CD4-positive, alpha-beta T cell treated with Interleukin-15 for 4 hours (primary cell): Measurements from ENCODE around the gene GYS1.
"Not testable (repeated sequence)": the region's sequence is repeated elsewhere in the genome, so short reads cannot be mapped to it uniquely, and the experiment has no call there.

Experiments
- DNase-seq: peaks from one replicate; pipeline ENCODE4 v3.0.0-alpha.2; 2020; ENCODE audit warnings: low spot score

The GYS1 gene

GRCh38 chr19:48993175-48994034, at the start of gene GYS1, which contains the start of gene RUVBL2:
Gene GYS1, minus strand, starts transcription at chr19:48993309. Its CDS starts 197 bp downstream, at chr19:48993112.
Gene RUVBL2, plus strand, starts transcription at chr19:48993887. Its CDS starts 25 bp downstream, at chr19:48993912.
- DNase-seq: peak; percentile 100

- not testable (repeated sequence) for DNase-seq
Observed at GRCh38 chr19:49042666-49043065, 49.6 kb upstream of the GYS1 start.

DNA sequence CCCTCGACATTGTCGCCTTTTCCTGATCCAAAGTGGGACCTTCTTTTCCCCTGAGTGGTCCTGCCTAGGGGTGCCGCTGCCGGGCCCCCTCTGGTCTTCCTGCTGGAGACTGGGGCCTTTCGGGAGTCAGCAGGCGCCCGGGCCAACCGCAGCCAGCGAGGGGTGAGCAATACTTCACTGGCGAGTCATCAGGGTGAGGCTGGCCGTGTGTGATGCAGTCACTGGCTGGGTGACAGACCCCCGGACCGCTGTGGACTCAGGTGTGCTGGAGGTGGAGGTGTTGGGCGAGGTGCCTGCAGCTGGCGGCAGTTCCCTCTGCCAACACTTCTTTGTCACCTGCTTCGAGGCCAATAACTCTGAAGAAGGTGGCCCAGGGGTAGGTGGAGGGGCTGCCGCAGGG, 49.1 kb upstream of the GYS1 start:
- DNase-seq: no peak

- DNase-seq: not testable (repeated sequence)
Observed at GRCh38 chr19:49039736-49040135, 46.6 kb upstream of the GYS1 start.

DNA sequence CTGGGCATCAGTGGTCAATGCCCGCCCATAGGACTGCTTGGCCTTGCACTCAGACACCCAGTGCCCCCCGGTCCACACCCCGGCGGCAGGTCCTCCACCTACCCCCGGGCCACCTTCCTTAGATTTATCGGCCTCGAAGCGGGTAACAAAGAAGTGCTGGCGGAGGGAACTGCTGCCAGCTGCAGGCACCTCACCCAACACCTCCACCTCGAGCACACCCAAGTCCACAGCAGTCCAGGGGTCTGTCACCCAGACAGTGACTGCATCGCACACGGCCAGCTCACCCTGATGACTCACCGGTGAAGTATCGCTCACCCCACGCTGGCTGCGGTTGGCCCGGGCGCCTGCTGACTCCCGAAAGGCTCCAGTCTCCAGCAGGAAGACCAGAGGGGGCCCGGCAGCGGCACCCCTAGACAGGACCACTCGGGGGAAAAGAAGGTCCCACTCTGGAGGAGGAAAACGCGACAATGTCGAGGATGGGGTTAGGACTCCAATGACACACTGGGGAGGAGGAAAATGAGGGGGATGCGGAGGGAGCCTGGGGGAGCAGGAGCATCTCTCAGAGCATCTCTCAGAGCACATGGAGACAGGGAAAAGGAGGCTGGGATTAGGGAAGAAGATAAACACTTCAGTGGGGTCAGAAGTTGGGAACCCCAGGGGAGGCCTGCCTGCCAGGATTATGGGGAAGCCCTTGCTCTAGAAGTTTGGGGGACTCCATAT, 45.6 kb upstream of the GYS1 start:
- DNase-seq: not testable (repeated sequence)

DNA sequence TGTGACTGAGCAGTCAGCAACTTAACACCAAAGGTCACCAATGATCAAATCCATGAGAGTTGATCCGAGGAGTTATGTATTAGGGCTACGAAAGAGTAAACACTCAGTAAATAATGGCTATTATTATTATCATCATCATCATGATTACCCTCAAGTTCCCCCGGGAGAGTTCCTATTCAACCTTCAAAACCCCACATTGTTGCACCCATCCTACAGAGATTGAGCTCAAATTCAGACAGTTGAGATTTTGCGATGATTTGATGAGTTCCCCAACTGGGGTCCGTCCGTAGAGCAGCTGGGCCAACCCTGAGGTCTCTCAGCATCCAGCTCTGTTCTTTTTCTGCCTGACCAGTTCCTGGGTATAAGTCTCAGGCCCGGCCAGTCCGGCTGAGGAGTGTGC, 45.0 kb upstream of the GYS1 start:
- not testable (repeated sequence) for DNase-seq

DNA sequence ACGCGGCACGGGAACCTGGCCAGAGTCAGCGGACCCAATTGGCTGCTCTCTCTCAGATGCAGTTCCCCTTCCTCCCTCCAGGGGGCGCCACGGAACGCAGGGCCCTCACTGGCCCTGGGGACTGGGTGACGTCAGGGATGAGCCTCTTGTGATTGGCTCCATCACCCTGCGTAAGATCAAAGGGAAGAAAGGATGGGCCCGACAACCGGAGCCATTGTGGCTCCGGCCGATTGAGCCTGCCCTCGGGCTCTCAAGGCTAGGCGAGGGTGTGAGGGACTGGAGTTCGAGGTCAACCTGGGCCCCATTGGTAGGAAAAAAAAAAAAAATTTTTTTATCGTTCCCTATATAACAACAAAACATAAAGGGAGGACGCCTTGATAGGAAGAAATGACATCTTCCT, 43.7 kb upstream of the GYS1 start, which contains the start of gene CGB1:
TSS of gene CGB1 (minus strand) at position 81 of the 400 bp plus-strand sequence. CDS start 184 bp downstream, outside the sequence.
- DNase-seq: not testable (repeated sequence)

GRCh38 chr19:49031642-49032301, 38.7 kb upstream of the GYS1 start, which contains the start of gene CGB2:
Gene CGB2, plus strand, starts transcription at chr19:49031890. Its CDS starts 206 bp downstream, at chr19:49032096.
- peak; percentile 42 for DNase-seq

DNA sequence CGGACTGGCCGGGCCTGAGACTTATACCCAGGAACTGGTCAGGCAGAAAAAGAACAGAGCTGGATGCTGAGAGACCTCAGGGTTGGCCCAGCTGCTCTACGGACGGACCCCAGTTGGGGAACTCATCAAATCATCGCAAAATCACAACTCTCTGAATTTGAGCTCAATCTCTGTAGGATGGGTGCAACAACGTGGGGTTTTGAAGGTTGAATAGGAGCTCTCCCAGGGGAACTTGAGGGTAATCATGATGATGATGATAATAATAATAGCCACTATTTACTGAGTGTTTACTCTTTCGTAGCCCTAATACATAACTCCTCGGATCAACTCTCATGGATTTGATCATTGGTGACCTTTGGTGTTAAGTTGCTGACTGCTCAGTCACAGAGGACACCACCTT, 37.2 kb upstream of the GYS1 start:
- not testable (repeated sequence) for DNase-seq

DNA sequence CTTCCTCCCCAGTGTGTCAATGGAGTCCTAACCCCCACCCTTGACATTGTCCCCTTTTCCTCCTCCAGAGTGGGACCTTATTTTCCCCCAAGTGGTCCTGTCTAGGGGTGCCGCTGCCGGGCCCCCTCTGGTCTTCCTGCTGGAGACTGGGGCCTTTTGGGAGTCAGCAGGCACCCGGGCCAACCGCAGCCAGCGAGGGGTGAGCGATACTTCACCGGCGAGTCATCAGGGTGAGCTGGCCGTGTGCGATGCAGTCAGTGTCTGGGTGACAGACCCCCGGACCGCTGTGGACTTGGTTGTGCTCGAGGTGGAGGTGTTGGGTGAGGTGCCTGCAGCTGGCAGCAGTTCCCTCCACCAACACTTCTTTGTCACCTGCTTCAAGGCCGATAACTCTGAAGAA, 36.6 kb upstream of the GYS1 start:
- not testable (repeated sequence) for DNase-seq

DNA sequence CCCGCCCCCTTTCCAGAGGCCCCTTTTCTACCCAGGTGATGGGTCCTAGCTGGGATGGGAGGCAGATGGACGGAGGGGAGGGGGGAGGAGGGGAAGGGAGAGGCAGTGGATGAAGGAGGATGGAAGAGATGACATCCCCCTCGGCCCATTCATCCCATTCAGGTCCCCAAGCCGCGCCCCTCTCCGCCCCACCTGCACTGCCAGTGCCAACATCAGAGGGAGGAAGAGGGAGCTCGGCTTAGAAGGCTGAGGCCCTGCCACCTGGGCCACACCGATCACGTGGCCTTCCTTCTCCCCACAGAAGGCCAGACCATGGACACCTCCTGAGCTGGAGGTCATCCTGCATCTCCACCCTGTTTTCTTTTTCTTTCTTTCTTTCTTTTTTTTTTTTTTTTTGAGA, 35.6 kb upstream of the GYS1 start:
- not testable (repeated sequence) for DNase-seq

GRCh38 chr19:49025599-49025998, 32.5 kb upstream of the GYS1 start:
- DNase-seq: not testable (repeated sequence)

GRCh38 chr19:49025088-49025487, 32.0 kb upstream of the GYS1 start:
- DNase-seq: not testable (repeated sequence)

DNA sequence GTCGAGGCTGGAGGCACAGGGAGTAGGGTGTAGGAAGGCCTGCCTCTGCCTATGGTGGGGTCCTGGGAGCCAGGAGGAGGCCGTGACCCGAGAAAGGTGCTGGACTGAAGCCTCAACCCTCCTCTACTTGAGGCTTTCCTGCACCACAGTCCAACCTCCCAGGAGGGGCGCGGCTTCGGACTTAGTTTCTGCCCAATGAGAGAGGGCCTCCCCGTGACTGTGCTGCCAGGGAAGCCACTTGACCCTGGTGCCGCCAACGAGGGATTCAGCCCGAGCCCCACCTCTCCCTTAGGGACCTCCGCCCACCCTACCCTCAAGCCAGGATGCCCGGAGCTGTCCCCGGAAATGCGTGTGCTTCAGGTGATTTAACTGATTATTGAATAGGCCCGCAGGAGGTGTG, 31.1 kb upstream of the GYS1 start, which contains the start of gene CGB3:
TSS of gene CGB3 (minus strand) at position 101 of the 400 bp plus-strand sequence. CDS start 362 bp downstream, outside the sequence.
- DNase-seq: not testable (repeated sequence)

GRCh38 chr19:49022116-49022515, 29.0 kb upstream of the GYS1 start:
- no peak for DNase-seq

- no peak for DNase-seq
Observed at GRCh38 chr19:49020931-49021895, 28.1 kb upstream of the GYS1 start.

DNA sequence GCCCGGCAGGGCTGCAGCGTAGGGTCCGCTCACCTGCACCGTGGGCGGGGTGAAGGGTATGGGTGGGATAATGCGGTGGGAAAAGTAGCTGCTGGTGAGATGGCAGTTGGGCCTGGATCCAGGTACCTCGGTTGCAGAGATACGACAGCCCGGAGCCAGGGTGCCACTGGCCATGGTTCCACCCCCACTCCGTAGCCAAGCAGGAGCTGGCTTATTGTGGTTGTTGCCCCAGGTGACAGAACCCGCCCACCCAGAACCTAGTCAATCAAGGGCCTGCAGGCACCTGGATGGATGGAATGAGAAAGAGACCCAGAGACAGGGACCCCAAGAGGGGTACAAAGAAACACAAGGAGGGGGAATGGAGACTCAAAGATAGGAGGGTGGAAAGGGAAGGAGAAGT, 27.2 kb upstream of the GYS1 start:
- no peak for DNase-seq

DNA sequence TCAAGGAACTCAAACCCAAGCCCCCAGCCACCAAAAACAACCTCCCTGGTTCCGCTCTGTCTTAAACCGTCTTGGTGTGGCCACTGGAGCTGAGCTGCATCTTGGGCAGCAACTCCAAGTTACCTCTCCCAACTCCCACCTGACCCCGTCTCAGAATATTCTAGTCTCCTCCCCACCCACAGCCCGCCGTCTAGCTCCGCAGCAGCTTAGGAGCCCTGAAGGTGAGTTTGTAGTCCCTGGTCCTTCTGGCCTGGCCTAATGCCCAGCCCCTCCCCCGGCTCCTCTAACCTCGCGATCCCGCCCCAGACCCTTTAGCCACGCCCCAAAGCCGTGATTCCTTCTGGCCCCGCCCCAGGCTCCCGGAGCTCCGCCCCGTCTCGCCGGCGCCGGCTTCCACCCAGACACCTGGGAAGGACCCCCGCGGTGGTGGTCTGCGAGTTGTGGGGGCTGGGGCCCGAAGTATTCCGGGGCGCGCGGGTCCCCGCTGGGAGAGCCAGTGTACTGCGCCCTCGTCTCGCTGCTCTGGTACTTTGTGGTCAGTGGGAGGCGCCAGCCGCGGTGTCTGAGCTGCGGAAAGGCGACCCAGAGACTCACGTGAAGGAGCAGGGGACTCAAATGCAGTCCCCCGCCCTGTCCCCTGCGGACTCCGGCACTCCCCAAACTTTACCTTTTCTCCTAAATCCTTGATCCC, 26.3 kb upstream of the GYS1 start:
- peak; percentile 57 for DNase-seq

- DNase-seq: peak; percentile 12
Observed at GRCh38 chr19:49018388-49019241, 25.5 kb upstream of the GYS1 start.
